RCC 7860 (cell line): ENCODE measurements around the gene SYT5.

Experiments used
- DNase-seq: peaks from one replicate; pipeline ENCODE4 v3.0.0-alpha.2; 2015; ENCODE audit warnings: low spot score
- FAIRE-seq: peaks from 2 replicates; lab custom pipeline; 2012; peaks lifted over from hg19 to GRCh38; lab: Jason Lieb, UNC

Gene SYT5

GRCh38 chr19:55147545-55148251, 32.4 kb downstream of the SYT5 start:
- DNase-seq, result no peak
- no peak for FAIRE-seq

DNA sequence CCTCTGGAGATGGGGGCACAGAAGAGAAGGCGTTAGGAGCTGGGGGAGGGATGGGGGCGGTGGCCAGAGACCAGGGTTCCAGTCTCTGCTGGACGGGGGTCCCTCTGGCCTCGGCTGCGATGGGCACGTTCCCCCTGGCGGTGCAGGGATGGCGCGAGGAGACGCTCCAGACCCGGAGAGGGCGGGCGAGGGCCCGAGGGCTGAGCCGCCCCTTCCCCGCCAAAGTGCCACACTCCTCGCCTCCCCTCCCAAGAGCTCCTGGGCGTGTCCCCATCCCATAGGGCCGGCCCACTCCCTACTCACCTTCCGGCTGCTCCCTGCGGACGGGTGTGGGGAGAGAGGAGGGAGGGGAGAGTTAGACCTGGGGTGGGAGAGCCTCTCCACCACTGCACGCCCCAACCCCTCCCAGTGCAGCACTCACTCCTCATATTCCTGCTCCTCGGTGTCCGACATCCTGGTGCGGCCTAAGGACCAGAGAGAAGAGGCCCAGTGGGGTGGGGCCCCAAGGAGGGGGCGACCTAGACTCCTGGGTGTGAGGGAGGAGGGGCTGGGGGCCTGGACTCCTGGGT, 33.3 kb downstream of the SYT5 start:
- FAIRE-seq (no peak), DNase-seq (no peak)

DNA sequence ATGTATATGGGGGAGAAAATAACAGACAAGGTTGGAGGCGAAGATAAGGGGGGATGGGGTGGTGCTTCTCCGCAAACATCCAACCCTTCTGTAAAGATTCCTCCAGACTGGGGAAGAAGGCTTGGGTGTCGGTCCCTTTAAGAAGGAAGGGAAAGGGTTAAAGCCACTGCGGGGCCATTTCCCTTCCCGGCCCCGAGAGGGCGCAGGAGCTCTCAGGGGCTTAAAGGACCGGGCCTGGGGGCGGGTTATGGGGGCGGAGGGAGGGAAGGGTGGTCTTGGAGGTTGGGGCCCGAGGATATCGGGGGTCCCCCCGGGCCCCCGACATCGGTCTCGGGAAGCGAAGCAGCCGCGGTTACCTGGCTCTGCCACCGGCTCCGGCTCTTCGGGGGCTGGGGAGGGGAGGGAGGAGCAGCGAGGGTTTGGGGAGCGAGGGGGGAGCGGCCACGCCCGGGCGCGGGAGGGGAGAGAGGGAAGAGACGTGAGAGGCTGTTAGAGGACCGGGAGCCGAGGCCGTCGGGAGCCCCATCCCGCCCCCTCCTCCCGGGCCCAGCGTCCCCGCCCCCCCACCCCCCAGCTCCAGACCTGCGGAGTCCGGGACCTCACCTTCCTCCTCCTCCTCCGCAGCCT, 33.9 kb downstream of the SYT5 start:
- DNase-seq (peak; percentile 8), FAIRE-seq (no peak)

- DNase-seq (no peak), FAIRE-seq (no peak)
These were observed 34.9 kb downstream of the SYT5 start for GRCh38 chr19:55145232-55145631.

DNA sequence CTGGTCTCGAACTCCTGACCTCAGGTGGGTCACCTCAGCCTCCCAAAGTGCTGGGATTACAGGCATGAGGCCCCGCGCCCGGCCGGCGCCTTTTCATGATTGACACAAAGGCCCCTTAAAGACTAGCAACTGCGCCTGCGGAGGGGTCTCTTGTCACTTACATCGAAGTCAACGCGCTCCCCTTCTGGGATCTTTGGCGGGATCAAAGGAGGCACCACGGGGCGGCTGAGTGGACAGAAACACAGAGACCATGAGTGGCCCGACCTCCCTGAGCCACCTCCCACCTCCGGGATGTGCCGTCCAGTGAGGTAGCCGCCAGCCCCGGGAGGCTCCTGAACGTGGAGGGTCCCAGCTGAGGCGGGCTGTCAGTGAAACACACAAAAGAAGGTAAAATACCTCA, 38.4 kb downstream of the SYT5 start:
- DNase-seq, result no peak
- FAIRE-seq, result no peak

- FAIRE-seq, result no peak
These were observed 42.2 kb downstream of the SYT5 start for GRCh38 chr19:55137915-55138314.

GRCh38 chr19:55136399-55137102, 43.5 kb downstream of the SYT5 start:
- DNase-seq, result no peak
- no peak for FAIRE-seq

More at GRCh38 chr19:55137915-55138314, 42.2 kb downstream of the SYT5 start:
- no peak for DNase-seq

DNA sequence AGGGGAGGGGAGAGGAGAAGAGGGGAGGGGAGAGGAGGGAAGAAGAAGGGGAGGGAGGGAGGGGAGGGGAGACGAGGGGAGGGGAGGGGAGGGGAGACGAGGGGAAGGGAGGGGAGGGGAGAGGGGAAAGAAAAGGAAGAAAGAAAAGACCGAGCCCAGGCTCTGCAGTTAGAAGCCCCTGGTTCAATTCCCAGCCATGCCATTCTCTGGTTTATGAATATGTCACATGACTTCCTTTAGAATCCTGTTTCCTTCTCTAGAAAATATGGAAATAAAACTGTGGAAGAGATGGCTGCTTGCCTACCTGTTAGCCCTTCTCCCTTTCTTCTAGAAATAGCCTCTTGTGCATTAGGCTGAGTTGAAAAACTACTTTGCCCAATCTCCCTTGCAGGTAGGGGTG, 45.4 kb downstream of the SYT5 start:
- FAIRE-seq, result no peak
- no peak for DNase-seq

- FAIRE-seq (no peak), DNase-seq (no peak)
These were observed 46.2 kb downstream of the SYT5 start for GRCh38 chr19:55133639-55134444.

GRCh38 chr19:55132453-55133129, 47.5 kb downstream of the SYT5 start:
- DNase-seq (no peak), FAIRE-seq (no peak)

GRCh38 chr19:55131421-55131820, 48.7 kb downstream of the SYT5 start:
- no peak for DNase-seq

More at GRCh38 chr19:55131421-55131820, 48.7 kb downstream of the SYT5 start:
- FAIRE-seq, result no peak
